NCI-H2029 treated with DMSO at 0.1 percent for 48 hours (cell line): ENCODE data around the gene ACVRL1.

ENCODE experiments used
- DNase-seq: peaks from one replicate; lab custom pipeline; 2025; lab: John Stamatoyannopoulos, UW

Gene ACVRL1

DNA sequence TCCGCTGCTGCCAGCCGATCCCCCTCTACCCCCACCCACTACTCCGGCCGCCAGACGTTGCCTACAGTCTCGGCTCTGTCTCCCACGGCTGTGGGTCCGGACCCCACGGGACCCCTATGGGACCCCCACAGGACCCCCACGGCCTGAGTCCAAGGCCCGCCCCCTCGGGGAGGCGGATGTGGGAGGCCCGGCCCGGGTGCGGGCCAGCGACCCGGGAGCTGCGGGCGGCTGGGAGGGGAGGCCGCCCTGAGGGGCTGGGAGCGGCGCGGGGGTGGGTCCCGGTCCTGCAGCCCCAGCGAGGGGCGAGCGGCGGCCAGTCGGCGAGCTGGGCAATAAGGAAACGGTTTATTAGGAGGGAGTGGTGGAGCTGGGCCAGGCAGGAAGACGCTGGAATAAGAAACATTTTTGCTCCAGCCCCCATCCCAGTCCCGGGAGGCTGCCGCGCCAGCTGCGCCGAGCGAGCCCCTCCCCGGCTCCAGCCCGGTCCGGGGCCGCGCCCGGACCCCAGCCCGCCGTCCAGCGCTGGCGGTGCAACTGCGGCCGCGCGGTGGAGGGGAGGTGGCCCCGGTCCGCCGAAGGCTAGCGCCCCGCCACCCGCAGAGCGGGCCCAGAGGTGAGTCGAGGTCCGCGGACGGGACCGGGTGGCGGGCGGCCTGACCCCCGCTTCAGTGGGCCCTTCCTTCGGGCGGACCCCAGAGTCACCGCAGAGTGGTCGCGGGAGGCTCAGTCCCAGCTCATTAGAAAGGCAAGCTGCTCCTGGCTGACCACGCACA lies at the start of gene ACVRL1:
ACVRL1 (plus strand) TSS at position 422 of the 773 bp plus-strand sequence. CDS start 4,971 bp downstream, outside the sequence.
- no peak for DNase-seq

DNA sequence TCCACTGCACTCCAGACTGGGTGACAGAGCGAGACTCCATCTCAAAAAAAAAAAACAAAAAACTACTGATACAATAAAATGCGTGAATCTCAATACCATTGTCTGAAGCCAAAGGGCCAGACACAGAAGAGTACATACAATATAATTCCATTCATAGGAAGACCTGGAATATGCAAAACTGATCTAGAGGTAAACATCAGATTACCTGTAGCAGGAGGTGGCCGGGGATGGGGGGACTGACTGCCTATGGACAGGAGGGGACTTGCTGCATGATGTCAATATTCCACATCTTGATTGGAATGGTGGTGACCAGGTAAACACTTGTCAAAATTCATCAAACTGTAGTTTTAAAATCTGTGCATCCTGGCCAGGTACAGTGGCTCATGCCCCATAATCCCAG lies 46.3 kb upstream of the ACVRL1 start:
- DNase-seq: no peak

DNA sequence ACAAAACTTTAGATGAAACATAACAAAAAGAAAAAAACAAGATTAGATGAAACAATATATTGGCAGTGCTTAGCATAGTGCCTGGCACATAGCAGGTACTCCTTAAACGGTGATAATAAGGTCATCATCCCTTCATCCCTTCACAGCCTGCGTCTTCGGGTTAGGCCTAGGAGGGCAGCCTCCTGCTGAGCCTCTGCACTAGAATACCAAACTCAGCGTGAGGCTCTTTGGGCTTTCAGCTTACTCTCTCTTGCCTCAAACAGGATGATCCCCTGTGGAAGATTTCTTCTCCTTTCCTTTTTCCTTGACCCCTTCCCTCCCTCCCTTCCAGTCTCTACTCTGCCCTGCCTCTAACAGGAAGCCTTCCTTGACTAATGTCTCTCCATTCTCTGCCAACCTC lies 44.4 kb upstream of the ACVRL1 start:
- no peak for DNase-seq

DNA sequence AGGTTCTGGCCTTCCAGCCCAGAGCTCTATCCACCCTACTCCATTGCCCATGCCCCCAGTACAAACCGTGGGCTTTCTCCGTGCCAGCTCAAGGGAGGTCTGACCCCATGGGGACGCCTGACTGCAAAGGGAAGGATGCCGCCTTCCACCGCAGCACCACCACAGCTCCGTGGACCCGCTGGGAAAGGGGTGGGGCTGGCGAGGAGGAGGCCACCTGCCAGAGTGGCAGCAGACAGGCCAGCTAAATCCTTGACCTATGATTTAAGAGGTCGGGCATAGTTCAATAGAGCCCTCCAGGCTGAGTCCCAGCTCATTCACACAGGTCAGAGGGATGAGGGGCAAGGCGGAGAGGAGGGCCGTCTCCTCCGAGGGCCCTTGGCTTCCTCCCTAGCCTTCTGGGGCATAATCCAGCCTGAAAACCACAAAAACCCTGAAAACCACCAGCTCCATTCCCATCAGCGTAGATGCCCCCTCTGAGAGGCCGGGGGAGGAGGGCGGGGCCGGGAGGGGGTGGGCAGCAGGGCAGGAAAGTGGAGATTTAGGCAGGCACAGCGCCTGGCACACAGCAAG lies 43.9 kb upstream of the ACVRL1 start:
- no peak for DNase-seq

DNA sequence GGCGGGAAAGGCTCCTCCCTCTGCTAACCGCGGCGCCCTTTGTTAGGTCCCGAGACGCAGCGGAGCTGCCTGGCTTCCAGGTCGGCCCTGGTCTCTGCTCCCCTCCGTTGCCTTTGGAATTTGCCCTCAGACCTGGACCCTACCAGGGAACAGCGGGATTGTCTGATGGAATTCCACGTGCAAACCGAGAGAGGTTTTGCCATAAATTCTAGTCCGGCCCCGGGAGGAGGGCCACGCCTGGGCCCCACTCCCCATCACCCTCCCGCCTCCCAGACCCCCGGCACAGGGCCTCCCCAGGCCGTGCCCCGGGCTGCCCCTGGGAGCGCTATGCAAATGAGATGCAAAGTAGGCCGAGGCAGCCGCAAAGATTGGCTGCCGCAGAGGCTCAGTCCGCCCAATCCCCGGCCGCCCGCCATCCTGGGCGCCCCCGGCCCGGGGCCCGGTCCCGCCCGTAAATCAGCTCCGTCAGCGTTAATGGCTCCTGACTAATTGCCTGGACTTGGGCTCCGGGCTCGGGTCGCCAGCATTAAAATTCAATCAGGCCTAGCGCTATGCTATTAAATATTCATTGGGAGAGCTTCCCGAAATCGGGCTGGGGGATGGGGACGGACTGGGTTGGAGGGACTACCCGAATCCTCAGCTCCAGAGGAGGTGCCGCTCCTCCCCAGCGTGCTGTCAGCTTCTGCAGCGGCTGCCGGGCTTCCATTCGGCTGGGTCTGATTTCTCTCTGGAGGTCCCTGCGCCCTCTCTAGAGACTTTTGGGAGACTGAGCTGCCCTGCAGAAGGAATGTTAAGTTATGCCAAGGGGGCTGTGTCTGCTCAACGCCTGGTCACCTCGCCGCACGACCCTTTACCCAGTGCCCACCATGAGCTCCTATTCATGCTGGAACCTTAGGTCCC lies 43.1 kb upstream of the ACVRL1 start:
- DNase-seq: no peak

DNA sequence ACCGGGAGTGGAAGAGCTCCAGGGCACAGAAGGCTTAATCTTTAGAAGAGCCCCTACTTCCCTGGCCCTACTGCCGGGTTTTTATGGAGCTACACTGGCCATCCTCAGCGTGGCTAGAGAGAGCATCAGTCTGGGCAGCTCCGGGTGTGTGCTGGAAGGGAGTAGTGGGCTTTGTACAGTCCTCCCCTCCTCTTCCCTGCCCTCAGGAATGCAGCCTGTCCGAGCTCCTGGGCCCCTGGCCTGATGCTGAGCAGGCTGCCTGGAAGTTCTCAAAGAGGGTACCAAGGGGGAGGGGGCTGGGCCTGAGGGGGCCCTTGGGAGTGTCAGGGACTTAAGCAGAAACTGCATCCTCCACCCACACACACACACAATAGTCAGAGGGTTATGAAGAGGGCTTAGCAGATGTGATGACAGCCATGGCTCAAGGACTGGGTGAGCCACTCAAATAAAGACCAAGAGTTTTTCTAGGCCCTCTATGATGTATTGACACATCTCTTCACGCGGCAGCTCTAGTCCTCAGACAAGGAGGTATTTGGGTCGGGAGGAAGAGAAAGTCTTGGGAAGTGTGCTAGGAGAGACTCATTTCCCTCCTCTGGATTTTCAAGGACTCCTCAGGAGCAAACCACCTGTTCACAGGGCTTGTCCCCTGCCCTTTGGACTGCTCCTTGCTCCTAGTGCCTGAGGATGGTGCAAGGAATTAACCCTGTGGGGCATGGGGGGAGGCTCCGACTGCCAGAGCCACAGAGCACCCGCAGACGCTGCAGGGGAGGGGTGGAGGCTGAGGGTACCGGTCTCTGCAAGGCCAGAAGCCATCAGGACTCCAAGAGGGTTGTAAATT lies 42.3 kb upstream of the ACVRL1 start:
- no peak for DNase-seq

DNA sequence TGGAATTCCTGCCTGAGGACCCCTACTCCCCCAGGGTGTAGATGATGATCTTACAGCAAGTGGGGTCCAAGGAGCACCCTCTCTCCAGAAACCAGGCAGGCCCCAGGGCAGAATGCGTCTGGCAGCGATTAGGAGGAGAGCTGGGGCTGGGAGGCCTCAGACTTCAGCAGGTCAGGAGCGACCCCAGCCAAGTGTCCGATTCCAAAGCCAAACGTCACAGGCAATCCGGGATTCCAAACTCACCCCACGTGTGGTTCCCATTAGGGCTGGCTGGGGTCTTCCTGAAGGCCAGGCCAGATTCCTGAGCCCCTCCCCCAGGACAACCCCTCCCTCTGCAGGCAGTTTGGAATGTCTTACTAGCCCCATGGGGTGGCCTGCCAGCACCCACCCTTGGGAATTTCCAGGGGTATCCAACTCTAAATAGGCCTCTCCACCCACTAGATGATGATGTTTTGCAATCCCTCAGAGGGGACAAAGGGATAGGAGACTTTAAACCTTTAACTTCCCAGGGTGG lies 41.5 kb upstream of the ACVRL1 start:
- DNase-seq: no peak

DNA sequence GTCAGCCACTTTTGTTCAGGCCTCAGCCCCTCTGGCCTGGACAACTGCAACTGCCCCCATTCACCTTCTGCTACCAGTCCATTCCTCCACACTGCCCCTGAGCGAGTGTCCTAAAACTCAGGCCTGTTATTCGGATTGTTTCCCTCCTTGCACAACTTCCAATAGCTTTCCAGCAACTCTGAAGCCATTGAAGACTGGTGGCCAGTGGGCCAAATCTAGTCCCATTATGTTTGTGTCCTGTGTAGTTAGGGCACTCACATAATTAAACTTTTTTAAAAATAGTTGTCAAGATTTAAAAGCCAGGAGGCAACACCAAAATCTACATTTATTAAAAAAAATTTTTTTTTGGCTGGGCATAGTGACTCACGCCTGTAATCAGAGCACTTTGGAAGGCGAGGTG lies 41.0 kb upstream of the ACVRL1 start:
- DNase-seq: no peak

DNA sequence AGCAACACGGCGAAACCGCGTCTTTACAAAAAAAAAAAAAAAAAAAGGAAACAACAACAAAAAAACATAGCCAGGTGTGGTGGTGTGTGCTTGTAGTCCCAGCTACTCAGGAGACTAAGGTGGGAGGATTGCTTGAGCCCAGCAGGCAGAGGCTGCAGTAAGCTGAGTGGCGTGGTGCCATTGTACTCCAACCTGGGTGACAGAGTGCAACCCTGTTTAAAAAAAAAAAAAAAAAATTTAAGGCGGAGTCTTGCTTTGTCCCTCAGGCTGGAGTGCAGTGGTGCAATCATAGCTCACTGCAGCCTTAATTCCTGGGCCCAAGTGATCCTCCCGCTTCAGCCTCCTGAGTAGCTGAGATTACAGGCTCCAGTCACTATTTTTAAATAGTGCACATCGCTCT lies 40.5 kb upstream of the ACVRL1 start:
- no peak for DNase-seq

DNA sequence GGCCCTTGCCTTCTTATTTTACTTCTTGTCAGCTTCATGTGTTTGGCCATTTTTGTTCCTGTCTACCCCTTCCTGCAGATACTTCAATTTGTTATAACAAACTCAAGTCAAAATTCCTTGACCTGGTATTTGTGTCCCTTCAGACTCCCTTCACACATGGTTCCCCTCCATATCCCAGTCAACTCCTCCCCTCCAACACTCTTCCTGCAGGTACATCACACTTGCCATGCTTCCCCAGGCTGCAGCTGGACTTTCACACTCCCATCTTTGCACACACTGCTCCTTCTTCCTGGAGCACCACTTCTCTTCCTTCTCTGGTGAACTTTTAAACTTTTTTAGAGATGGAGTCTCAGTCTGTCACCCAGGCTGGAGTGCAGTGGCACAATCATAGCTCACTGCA lies 39.9 kb upstream of the ACVRL1 start:
- no peak for DNase-seq

DNA sequence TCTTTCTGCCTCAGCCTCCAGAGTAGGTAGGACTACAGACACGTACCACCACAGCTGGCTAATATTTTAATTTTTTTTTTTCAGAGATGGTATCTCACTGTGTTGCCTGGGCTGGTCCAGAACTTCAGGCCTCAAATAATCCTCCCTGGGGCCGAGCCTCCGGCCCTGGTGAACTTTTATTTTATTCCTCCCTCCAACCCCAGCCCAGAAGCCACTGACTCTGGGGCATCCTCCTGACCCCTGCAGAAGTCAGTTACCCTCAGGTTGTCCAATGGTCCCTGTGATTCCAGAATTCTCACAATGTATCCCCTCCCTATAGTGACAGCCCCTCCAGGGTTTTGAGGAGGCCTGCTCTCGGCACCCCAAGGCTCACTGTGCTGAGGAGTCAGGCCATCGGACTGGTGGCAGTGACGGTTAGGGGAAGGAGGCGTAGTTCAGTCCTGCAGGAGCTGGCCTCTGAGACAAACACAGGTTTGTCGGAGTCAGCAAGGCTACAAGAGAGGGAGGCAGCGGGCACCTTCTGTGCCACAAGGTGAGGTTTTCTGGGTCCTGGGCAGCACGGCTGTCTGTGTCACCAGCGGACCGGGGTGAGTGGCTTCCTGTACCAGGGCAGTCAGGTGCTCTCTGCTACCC lies 39.4 kb upstream of the ACVRL1 start:
- DNase-seq: no peak

DNA sequence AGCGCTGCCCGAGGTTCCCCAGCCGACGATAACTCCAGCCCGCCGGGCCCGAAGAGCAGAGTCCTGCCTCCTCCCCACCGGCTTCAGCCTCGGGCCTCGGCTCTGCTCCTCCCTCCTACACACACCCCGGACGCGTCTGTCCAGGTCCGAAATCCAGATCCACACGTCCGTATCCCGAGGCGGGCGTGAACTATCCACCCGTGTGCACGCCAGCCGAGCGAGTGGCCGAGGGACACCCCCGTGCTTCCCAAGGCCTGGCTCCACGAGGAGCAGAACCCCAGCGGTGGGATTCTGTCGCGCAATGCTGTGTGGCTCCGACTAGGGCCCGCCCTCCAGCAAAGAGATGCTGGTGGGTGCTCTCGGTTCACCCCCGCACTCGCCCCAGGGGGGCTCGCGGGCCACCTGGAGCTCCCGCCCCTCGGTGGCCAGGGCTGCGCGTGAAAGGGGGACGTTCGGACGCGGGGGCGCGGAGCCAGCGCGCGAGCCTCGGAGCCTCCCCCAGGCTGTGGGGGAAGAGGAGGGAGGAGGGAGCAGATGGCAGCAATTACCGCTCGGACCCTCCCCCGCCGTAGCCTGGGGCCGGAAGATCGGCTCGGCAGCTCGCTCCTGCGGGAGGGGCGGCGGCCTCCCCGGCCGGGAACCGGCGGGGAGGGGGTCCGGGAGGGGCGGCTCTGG lies 38.3 kb upstream of the ACVRL1 start:
- DNase-seq: no peak

DNA sequence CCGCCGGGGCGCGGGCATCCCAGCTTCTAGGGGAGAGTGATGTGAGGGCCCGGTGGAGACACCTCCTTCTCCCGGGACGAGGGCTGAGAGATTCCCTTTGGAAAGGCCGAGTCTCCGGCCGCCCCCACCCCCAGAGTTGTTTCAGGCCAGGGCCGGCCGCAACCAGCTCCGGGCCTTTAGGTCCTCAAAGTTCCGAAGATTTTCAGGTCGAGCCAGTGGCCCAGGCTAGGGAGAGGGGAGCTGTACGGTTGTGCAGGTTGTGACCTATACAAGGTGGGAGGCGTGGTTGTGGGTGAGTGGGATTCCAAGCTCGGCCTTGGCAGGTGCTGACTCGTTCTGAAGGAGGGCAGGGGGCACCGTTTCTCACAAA lies 37.8 kb upstream of the ACVRL1 start:
- no peak for DNase-seq

DNA sequence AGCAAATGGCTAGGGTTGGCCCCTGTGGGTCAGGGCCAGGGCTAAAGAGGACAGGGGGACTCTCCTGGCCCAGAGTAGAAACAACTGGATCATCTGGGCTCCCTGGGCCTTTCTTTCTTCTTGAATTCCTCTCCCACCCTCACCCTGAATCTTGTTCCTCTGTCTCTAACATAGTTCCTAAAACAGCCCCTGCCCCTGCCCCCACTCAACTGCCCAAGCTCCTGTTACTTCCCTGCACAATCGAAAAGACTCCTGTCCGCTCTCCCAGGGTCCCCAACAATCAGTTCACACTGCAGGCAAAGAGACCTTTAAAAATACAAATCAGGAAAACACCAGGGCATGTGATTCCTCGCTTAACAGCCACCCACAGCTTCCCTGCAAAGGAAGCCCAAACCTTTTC lies 37.4 kb upstream of the ACVRL1 start:
- DNase-seq: no peak

DNA sequence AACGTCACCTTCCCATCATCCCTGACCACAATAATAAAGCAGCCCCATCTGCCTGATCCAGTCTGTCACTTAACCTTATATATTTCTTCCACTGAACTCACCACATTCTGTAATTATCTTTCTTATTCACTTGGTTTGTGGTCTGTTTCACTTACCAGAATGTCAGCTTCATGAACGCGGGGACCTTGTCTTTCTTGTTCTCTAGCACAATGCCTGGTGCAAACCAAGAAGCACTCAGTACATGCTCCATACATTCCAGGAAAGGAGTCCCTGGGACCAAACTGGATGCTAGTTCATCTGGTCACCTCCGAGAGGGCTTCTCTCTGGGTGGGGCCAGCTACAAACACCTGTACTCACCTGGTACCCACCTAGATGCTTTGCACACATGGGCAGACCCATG lies 36.8 kb upstream of the ACVRL1 start:
- no peak for DNase-seq

DNA sequence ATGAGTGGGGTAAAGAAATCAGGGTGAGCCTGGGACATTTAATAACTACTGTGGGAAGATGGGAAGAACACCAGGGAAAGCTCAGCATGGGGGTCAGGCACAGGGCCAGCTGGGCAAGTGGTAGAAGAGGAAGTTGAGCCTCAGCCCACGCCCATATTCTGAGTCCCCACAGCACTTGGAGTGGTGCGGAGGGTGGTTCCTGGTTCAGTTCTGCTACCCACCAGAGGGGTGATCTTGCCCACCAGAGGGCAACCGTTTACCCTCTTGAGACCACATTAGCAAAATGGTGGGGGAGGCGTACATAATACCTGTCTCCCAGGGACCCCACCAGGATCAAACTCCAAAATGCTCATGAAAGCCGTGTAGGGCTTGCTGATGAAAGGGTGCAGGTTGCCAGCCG lies 36.2 kb upstream of the ACVRL1 start:
- no peak for DNase-seq

DNA sequence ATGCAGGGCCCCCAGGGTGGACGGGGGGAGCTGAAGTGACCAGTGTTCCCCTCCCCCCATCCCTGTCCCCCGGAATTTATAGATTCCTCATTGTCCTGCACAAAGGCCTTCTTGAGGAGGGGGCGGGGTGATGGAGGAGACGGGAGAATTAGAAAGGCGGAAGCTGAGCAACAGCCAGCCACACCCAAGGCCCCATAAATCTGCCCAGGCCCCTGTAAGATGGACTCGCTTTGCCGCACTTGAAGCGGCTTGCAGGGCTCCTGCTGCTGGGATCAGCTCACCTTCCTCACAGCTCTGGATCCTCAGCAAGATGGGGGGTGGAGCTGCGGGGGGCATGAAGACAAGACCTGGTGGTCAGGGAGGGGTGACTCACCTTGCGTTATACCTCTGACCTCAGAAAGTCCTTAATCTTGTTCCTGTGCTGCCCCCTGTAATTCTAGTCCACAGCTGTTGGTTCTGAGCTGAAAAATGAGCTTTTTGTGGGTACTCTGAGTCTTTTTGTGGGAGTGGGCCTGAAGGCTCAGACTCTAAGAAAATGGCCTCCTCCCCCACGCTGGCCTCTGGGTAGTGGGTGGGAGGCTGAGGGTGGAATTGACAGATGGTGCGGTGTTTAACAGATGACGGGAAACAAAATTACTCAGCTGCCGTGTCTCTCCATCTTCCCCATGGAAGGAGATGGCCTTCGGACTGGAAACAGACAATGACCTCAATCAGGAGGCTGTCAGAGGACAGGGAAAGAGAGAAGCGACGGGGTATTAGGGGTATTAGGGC lies 35.2 kb upstream of the ACVRL1 start:
- DNase-seq: no peak

DNA sequence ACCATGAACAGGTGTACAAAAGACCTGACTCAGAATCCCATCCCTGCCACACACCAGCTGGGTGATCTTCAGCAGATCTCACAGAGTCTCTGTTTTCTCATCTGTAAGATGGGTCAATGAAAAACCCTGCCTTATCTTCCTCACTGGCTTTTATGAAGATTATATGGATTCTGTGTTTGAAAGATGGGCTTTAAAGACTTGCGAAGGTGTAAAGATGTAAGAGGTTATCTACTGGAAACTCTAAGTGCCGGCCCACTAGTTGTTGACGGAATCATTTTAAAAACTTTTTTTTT lies 34.7 kb upstream of the ACVRL1 start:
- DNase-seq: no peak

DNA sequence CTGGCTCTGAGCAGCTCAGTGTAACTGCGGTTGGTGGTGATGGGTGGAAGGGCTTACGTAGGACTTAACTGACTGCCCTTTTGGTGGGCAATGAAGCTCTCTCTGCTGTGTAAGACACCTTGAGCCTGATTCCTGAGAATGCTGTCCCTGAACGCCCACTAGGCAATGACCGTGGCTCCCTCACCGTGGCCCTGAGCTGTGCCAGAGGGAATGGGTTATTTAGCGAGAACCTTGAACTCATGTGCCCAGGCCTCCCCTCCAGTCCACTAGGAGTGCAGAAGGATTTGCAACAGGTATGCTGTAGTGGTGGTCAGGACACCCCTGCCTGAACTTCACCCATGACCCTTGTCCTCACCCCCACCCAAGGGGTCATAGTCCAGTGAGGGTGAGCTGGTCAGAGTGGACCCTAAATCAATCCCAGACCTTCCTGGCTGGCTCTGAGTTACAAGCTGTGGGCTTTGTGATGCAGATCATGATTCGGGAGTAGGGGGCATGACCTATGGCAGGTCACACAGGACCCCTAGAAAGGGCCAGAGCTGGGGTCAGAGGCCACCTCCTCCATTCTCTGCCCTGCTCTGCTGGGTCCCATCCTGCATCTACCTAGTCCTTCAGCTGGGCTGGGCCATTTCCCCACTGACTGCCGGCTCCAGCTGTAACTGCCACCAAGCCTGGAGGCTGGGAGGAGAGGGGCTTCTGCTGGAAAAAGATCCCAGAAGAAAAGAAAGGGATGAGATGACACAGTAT lies 33.9 kb upstream of the ACVRL1 start:
- DNase-seq: no peak

DNA sequence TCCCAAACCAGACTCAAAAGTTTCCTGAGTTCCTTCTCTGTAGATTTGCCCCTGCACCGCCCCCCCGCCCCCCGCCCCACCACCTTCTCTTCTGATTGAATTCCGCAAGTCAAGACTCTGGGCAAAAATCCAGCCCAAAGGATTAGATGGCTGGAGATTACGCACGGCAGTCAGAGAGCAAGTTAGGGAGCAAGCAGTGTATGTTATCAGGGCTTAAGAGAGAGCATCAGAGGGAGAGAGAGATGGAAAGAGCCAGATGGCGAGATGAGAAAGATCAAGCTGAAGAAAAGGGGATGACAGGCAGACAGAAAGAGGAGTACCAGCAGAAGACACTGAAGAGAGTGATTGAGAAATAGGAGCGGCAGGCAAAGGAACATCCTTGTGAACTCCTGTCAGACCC lies 33.3 kb upstream of the ACVRL1 start:
- DNase-seq: no peak
